Measurements from ENCODE around the gene HTR5A.

HTR5A gene

DNA sequence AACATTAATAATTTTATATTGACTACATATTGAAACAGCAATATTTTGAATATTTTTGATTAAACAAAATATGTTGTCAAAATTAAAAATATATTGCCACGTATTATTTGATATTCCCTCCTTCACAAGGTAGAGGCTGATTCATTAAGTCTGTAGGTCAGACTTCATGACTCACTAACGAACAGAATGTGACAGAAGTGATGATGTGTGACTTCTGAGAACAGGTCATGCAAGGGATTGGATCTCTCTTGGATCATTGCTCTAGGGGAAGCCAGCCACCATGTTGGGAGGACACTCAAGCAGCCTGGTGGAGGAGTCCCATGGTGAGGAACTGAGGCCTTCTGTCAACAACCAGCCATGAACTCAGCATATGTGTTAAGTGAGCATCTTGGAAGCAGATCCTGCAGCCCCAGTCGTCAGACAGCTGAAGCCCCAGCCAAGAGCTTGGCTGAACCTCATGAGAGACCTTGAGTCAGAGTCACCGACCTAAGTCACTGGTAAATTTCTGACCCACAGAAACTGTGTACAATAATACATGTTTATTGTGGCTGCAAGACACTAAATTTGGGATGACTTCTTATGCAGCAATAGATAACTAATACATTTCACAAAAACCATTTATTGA is 66.6 kb downstream of the HTR5A start:
- peaks cover 15 to 16% of the 10 kb centered on the region in 2 donors for H3K27me3 Mint-ChIP-seq
- ATAC-seq (replicated peaks) (no peak), DNase-seq (no peak)
- H3K4me1 Mint-ChIP-seq, result no peaks in the 10 kb centered on the region
- no peaks in the 10 kb centered on the region for H3K36me3 Mint-ChIP-seq
- H3K27ac Mint-ChIP-seq, result no peak overlapping the region
- peaks cover 0 to 4% of the 10 kb centered on the region in 2 donors for H3K9me3 Mint-ChIP-seq
- no peak overlapping the region for H3K4me3 Mint-ChIP-seq

Measured in stimulated activated naive B cell treated with anti-CD40 and anti-IgM and Interleukin-4, amounts not matched to agents 10 μg/mL and 1 μg/mL and 100 μg/mL, for 72 hours (primary cell).